ENCODE results near the gene CNIH3. TPM values are rescaled to one million over a fixed set of nuclear protein-coding genes. Genes with fewer than 3 reads are reported as not detected.

The CNIH3 gene
- total and polyA plus RNA-seq, 8 donors = 0.45 to 18.7 (median 3.1) TPM; not detected in 1

- no peak overlapping the region for H3K4me3 ChIP-seq
- H3K4me1 ChIP-seq = peaks cover 0 to 5% (median 0%) of the 10 kb centered on the region in 4 donors
- H3K36me3 ChIP-seq = no peaks in the 10 kb centered on the region
- no peak for DNase-seq
- 63 to 71% (median 68%) methylated on average over 7 to 8 of the region's 8 CpGs for WGBS, 5 donors
- TF ChIP-seq POLR2A (IDR thresholded peaks at IDR 0.05) = no peak
- TF ChIP-seq POLR2AphosphoS5 (IDR thresholded peaks at IDR 0.05) = no peak
- TF ChIP-seq EP300 (IDR thresholded peaks at IDR 0.05) = no peak
- TF ChIP-seq, protein P1, sequence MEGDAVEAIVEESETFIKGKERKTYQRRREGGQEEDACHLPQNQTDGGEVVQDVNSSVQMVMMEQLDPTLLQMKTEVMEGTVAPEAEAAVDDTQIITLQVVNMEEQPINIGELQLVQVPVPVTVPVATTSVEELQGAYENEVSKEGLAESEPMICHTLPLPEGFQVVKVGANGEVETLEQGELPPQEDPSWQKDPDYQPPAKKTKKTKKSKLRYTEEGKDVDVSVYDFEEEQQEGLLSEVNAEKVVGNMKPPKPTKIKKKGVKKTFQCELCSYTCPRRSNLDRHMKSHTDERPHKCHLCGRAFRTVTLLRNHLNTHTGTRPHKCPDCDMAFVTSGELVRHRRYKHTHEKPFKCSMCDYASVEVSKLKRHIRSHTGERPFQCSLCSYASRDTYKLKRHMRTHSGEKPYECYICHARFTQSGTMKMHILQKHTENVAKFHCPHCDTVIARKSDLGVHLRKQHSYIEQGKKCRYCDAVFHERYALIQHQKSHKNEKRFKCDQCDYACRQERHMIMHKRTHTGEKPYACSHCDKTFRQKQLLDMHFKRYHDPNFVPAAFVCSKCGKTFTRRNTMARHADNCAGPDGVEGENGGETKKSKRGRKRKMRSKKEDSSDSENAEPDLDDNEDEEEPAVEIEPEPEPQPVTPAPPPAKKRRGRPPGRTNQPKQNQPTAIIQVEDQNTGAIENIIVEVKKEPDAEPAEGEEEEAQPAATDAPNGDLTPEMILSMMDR (IDR thresholded peaks at IDR 0.05) = no peak
- no peaks in the 10 kb centered on the region for H3K27me3 ChIP-seq
- H3K27ac ChIP-seq = no peak overlapping the region
- no peaks in the 10 kb centered on the region for H3K9me3 ChIP-seq
- intact Hi-C loops (cut with DNase I; ENCODE audit: low total_unique reads) = no loop called here
These were observed 106.7 kb downstream of the CNIH3 start for GRCh38 chr1:224722838-224723237.

DNA sequence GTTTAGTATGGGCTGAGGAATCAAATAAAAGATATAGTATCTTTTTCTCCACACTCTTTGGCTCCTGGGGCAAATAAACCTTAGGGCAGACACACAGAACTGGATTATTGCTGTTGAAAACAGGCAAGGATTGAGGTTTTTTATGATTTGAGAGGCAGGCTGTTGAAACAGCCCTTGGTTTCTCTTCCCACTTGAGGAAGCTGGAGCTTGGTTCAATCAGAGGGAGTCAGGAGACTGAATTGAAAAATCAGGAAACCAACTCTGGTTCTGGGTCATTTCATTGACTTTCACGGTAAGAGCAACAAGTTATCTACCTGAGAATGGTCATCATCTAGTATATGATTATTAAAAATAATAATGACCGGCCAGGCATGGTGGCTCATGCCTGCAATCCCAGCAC, 108.4 kb downstream of the CNIH3 start:
- H3K36me3 ChIP-seq = no peaks in the 10 kb centered on the region
- H3K9me3 ChIP-seq = no peaks in the 10 kb centered on the region
- DNase-seq = no peak
- intact Hi-C loops (cut with DNase I; ENCODE audit: low total_unique reads) = no loop called here
- H3K27me3 ChIP-seq = no peaks in the 10 kb centered on the region
- TF ChIP-seq EP300 (IDR thresholded peaks at IDR 0.05) = no peak
- TF ChIP-seq POLR2A (IDR thresholded peaks at IDR 0.05) = no peak
- no peak for TF ChIP-seq POLR2AphosphoS5 (IDR thresholded peaks at IDR 0.05)
- TF ChIP-seq, protein P1 (IDR thresholded peaks at IDR 0.05) = no peak
- no peak overlapping the region for H3K4me3 ChIP-seq
- no peak overlapping the region for H3K27ac ChIP-seq
- 88 to 97% (median 92%) methylated on average over 2 of the region's 2 CpGs for WGBS, 5 donors
- H3K4me1 ChIP-seq = peaks cover 0 to 5% (median 0%) of the 10 kb centered on the region in 4 donors

GRCh38 chr1:224726441-224727182, 110.5 kb downstream of the CNIH3 start:
- H3K4me3 ChIP-seq = no peak overlapping the region
- H3K27ac ChIP-seq = peak overlapping the region in 1 of 5 donors; percentile 13
- 78 to 83% (median 81%) methylated on average over 10 of the region's 10 CpGs for WGBS, 5 donors
- DNase-seq = no peak
- intact Hi-C loops (cut with DNase I; ENCODE audit: low total_unique reads) = no loop called here
- TF ChIP-seq, protein P1 (IDR thresholded peaks at IDR 0.05) = no peak
- no peak for TF ChIP-seq EP300 (IDR thresholded peaks at IDR 0.05)
- H3K4me1 ChIP-seq = peaks cover 0 to 5% (median 0%) of the 10 kb centered on the region in 4 donors
- no peaks in the 10 kb centered on the region for H3K36me3 ChIP-seq
- no peaks in the 10 kb centered on the region for H3K27me3 ChIP-seq
- H3K9me3 ChIP-seq = no peaks in the 10 kb centered on the region

DNA sequence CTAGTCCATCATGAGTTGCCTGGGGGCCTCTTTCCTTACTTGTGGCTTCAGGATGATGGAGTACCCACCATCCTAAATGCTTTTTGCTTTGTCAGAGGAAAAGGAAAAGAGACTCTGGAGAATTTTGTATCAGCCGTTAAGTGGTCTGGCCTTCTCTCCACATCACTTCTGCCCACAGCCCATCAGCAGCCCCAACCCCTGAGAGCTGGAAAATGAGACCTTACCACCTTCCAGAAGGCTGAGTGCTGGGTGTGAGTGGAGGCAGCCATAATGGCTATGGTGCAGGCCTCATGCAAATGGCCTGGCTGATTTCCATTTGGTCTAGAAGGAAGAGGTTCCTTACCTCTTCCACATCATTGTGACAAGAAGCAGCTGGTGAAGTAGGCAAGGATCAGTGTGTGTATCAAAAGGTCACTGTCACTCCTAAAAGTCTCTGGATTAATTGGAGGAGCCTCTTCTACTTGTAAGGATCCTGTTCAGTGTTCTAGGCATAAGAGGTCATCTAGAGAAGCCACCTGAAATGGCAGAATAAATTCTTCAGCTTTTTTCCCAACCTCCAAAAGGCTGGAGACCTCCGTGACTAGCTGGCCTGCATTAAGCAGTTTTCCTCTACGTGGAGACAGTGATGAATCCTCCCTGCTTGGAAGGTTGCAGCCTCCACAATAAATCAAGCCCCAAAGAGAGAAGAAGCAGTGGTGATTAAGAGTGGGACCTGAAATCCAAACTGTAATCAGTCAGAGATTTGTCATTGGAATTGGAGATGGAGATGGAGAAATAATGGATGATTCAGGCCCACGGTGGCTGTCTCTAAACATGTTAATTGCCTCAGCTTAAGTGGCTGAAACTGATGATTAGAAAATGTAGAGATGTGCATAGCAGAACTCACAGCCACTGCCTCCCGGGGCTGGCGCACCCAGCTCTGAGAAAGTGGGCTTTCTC, 111.5 kb downstream of the CNIH3 start:
- TF ChIP-seq POLR2A (IDR thresholded peaks at IDR 0.05) (no peak), EP300 (IDR thresholded peaks at IDR 0.05) (no peak), POLR2AphosphoS5 (IDR thresholded peaks at IDR 0.05) (no peak)
- TF ChIP-seq, protein P1 (IDR thresholded peaks at IDR 0.05) = no peak
- DNase-seq = no peak
- no peaks in the 10 kb centered on the region for H3K36me3 ChIP-seq
- intact Hi-C loops (cut with DNase I; ENCODE audit: low total_unique reads) = no loop called here
- peaks cover 0 to 12% (median 2%) of the 10 kb centered on the region in 4 donors for H3K4me1 ChIP-seq
- H3K27ac ChIP-seq = peak overlapping the region in 1 of 5 donors; percentile 13
- H3K9me3 ChIP-seq = no peaks in the 10 kb centered on the region
- 67 to 83% (median 80%) methylated on average over 6 of the region's 6 CpGs for WGBS, 5 donors
- H3K27me3 ChIP-seq = no peaks in the 10 kb centered on the region
- H3K4me3 ChIP-seq = no peak overlapping the region
